ENCODE results near the gene FAM177B.

FAM177B gene

GRCh38 chr1:222736972-222737371, at the start of gene FAM177B:
Gene FAM177B (plus strand): TSS chr1:222737202. CDS start chr1:222746546, 9,344 bp downstream.
- TF ChIP-seq, protein P1, sequence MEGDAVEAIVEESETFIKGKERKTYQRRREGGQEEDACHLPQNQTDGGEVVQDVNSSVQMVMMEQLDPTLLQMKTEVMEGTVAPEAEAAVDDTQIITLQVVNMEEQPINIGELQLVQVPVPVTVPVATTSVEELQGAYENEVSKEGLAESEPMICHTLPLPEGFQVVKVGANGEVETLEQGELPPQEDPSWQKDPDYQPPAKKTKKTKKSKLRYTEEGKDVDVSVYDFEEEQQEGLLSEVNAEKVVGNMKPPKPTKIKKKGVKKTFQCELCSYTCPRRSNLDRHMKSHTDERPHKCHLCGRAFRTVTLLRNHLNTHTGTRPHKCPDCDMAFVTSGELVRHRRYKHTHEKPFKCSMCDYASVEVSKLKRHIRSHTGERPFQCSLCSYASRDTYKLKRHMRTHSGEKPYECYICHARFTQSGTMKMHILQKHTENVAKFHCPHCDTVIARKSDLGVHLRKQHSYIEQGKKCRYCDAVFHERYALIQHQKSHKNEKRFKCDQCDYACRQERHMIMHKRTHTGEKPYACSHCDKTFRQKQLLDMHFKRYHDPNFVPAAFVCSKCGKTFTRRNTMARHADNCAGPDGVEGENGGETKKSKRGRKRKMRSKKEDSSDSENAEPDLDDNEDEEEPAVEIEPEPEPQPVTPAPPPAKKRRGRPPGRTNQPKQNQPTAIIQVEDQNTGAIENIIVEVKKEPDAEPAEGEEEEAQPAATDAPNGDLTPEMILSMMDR (IDR thresholded peaks at IDR 0.05; ENCODE audit: borderline replicate concordance, insufficient read depth, low read depth, low read length), result no peak
- H3K4me3 ChIP-seq (ENCODE audit: low read depth, low read length), result no peak within 1 kb of the TSS

- TF ChIP-seq, protein P1 (IDR thresholded peaks at IDR 0.05; ENCODE audit: borderline replicate concordance, insufficient read depth, low read depth, low read length), result no peak
- H3K4me3 ChIP-seq (ENCODE audit: low read depth, low read length), result no peak overlapping the region
These were observed 46.0 kb upstream of the FAM177B start for GRCh38 chr1:222691016-222691415.

DNA sequence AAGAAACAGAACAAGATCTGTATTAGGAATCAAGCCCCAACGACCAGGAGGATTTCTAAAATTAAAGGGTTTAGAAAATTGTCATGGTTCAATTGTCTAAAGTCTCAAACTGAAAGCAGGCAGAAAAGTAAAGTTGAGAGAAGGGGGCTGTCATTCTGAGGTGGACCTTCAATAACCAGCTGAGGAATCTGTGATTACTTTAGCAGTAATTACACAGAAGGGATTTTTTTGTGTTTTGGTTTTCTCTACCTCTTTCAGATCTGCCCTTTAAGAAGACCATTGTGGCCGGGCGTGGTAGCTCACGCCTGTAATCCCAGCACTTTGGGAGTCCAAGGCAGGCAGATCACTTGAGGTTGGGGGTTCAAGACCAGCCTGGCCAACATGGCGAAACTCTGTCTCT, 42.1 kb upstream of the FAM177B start:
- TF ChIP-seq, protein P1 (IDR thresholded peaks at IDR 0.05; ENCODE audit: borderline replicate concordance, insufficient read depth, low read depth, low read length), result no peak
- no peak overlapping the region for H3K4me3 ChIP-seq (ENCODE audit: low read depth, low read length)

DNA sequence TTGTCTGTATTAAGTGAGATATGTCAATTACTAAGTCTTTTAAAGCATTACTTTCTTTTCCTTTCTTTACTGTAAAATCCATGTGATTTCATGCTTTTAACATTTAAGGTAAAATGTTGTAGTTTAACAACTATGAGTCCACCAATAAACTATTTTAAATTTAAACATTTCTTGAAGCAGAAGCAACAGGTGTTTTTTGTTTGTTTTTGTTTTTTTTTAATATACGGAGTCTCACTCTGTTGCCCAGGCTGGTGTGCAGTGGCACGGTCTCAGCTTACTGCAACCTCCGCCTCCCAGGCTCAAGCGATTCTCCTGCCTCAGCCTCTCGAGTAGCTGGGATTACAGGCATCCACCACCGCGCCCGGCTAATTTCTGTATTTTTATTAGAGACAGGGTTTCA, 40.3 kb upstream of the FAM177B start:
- TF ChIP-seq, protein P1 (IDR thresholded peaks at IDR 0.05; ENCODE audit: borderline replicate concordance, insufficient read depth, low read depth, low read length), result no peak
- H3K4me3 ChIP-seq (ENCODE audit: low read depth, low read length), result no peak overlapping the region

DNA sequence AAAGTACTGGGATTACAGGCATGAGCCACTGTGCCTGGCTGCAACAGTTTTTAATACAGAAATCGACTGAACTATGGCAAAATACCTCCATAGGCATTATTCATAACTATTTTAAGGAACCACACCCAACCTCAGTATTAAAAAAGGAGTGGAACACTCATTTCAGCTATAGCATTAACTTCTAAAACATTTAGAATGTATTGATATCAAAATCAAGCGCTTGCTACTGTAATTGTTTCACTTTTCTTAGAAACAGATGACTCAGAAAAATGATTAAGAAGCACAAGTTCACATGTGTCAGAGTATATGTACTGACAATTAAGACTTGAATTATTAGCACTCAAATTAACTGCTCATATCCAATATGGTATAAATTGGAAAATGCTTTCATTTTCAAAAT, 39.8 kb upstream of the FAM177B start:
- TF ChIP-seq, protein P1 (IDR thresholded peaks at IDR 0.05; ENCODE audit: borderline replicate concordance, insufficient read depth, low read depth, low read length), result no peak
- H3K4me3 ChIP-seq (ENCODE audit: low read depth, low read length), result no peak overlapping the region

GRCh38 chr1:222697826-222698225, 39.2 kb upstream of the FAM177B start:
- H3K4me3 ChIP-seq (ENCODE audit: low read depth, low read length), result no peak overlapping the region
- TF ChIP-seq, protein P1 (IDR thresholded peaks at IDR 0.05; ENCODE audit: borderline replicate concordance, insufficient read depth, low read depth, low read length), result no peak

GRCh38 chr1:222702210-222702609, 34.8 kb upstream of the FAM177B start:
- TF ChIP-seq, protein P1 (IDR thresholded peaks at IDR 0.05; ENCODE audit: borderline replicate concordance, insufficient read depth, low read depth, low read length), result no peak
- H3K4me3 ChIP-seq (ENCODE audit: low read depth, low read length), result no peak overlapping the region

All from GM12875 (cell line).